NCI-H1694 treated with DMSO at 0.1 percent for 48 hours (cell line): Measurements from ENCODE around the gene RNU2-63P.
"Not testable (repeated sequence)": the region's sequence is repeated elsewhere in the genome, so short reads cannot be mapped to it uniquely, and the experiment has no call there.

Experiments used
- DNase-seq: peaks from one replicate; lab custom pipeline; 2025; lab: John Stamatoyannopoulos, UW

The RNU2-63P gene

GRCh38 chr2:88016086-88016959 is at the start of gene RNU2-63P:
Gene RNU2-63P (minus strand): TSS chr2:88016547.
- DNase-seq, result peak; percentile 56

GRCh38 chr2:88061295-88061694 is 44.9 kb upstream of the RNU2-63P start:
- no peak for DNase-seq

- no peak for DNase-seq
Measured at GRCh38 chr2:88060907-88061275, 44.5 kb upstream of the RNU2-63P start.

- DNase-seq, result peak; percentile 47
Measured at GRCh38 chr2:88059979-88060906, 43.9 kb upstream of the RNU2-63P start.

DNA sequence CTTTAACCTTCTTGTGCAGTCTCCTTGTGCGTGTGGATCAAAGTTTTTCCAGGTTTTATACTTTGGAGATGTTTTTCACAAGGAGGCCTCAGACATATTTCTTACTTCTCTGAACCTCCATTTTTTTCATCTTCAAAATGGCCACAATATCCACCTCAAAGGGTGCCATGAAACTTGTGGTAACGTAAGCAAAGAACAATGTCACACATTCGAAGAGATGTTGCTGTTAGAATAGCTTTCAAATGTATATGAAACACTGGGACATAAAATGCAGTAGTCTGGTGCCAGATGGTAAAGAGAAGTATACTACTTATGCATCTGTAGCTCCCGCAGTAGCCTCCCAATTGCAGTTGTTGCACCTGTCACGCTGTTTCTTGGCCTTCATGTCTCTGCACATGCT is 41.8 kb upstream of the RNU2-63P start:
- DNase-seq, result no peak

- DNase-seq, result no peak
Measured at GRCh38 chr2:88057437-88057844, 41.1 kb upstream of the RNU2-63P start.

DNA sequence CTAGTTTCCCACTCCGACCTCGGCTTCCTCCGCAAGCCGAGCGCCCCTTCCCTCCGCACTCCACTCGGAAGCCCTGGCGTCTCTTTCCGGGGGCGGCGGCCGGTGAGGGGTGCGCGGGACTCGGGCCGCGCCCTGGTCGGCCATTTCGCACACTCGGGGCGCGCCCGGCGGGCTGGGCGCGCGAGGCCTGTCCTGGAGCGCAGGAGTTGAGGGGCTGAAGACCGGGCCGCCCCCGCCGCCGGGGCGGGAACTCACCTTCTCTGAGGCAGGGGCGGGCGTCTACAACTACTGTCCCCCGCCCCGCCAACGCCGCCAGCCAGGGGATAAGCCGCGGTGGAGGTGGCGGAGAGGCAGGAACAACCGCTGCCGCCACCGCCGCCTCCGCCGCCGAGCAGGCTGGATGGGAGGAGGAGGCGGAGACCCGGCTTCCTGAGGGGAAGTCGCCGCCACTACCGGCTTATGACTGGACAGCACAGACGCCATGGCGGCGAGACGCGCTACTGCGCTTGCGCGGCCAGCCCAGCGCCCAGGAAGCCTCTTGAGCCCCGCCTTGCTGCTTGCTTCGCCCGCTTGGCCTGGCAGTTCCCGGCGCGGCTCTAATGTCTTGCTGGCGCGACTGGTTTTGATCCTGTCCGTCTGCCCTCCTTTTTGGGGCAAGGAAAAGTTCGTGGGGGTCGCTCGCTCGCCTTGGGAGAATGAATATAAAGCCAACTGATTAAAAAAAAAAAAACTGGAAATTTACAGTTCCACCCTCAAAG is 39.2 kb upstream of the RNU2-63P start, which contains the start of gene KRCC1:
TSS of gene KRCC1 (minus strand) at position 413 of the 758 bp plus-strand sequence. CDS start 27,220 bp downstream, outside the sequence.
- DNase-seq, result peak; percentile 87

DNA sequence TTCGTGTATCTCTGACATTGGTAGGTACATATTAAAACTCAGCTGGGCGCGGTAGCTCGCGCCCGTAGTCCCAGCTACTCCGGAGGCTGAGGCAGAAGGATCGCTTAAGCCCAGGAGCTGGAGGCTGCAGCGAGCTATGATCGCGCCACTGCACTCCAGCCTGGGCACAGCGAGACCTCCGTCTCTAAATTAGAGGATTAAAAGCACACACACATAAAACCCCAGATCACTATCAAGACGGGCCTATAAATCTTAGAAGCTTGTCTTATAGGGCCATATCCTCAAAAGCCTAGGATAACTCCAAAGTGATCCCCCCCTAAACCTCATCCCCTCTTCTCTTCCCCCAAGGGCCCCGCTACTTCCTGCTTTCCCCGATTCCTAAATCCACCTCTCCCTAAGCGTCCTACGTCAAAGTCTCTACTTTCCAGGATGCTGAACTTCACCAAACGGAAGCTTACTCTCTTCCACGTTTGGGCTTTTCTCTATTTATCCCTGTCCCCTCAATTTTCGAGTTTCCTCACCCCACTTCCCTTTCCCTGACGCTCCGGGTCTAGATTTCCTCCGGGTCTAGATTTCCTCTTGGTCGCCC is 38.5 kb upstream of the RNU2-63P start:
- DNase-seq, result no peak

- no peak for DNase-seq
Measured at GRCh38 chr2:88053934-88054781, 37.8 kb upstream of the RNU2-63P start.

GRCh38 chr2:88053296-88053695 is 36.9 kb upstream of the RNU2-63P start:
- no peak for DNase-seq

DNA sequence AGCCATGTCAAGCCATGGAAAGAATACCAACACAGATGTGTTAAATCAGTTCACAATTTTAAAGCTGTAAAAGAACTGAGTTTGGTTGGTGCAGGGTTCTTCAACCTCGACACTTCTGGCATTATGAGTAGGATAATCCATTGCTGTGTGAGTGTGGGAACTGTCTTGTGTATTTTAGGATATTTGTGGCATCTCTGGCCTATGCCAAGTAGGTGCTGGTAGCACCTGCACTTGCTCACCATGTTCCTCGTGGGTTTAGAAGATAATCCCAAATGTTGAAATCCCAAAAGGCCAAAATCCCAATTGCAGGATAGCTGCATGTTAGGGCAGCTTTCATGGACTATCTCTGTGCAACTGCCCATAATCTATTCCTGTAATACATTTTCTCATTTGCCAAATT is 35.4 kb upstream of the RNU2-63P start:
- DNase-seq, result no peak

- DNase-seq, result no peak
Measured at GRCh38 chr2:88049622-88050021, 33.3 kb upstream of the RNU2-63P start.

DNA sequence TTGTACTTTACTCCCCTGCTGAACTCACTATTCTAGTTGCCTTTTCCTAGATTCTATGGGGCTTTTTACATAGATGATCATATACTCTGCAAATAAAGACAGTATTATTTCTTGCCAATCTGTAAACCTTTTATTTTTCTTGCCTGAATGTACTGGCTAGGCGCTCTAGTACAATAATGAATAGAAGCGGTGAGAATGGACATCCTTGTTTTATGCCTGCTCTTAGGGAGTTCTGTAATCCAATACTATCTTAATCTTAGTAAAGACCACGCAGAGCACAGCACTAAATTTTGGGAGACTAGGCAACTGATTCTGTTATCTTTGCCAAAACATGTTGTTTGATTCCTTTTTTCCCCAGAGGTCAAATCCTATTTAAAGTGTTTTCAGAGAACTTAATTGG is 32.2 kb upstream of the RNU2-63P start:
- DNase-seq, result no peak

DNA sequence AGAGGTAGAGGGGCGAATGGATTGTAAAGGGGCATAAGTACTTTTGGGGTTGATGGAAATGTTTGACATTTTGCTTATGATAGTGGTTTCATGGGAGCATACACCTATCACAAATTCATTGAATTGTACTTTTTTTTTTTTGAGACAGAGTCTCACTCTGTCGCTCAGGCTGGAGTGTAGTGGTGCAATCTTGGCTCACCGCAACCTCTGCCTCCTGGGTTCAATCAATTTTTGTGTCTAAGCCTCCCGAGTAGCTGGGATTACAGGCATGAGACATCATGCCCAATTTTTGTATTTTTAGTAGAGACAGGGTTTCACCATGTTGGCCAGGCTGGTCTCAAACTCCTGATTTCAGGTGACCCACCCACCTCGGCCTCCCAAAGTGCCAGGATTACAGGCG is 29.2 kb upstream of the RNU2-63P start:
- not testable (repeated sequence) for DNase-seq

GRCh38 chr2:88042476-88042875 is 26.1 kb upstream of the RNU2-63P start:
- no peak for DNase-seq

GRCh38 chr2:88038263-88039105 is 22.1 kb upstream of the RNU2-63P start:
- DNase-seq, result no peak

GRCh38 chr2:88036606-88037005 is 20.3 kb upstream of the RNU2-63P start:
- DNase-seq, result no peak

GRCh38 chr2:88036182-88036581 is 19.8 kb upstream of the RNU2-63P start:
- no peak for DNase-seq

- no peak for DNase-seq
Measured at GRCh38 chr2:88032070-88032702, 15.8 kb upstream of the RNU2-63P start.
